GM13977 (cell line): ENCODE data around the gene RNASE8.

Experiments used
- DNase-seq: peaks from one replicate; pipeline ENCODE4 v3.0.0; 2012; ENCODE audit warnings: low spot score
- in situ Hi-C: fragments of 300-500 bp; cut with MboI; formaldehyde crosslinking; loops from one replicate; pipeline ENCODE4 v1.12.0; 2022; ENCODE audit warnings: low sequenced_read_pairs, low pct_unique_long_range_greater_than_20kb, mixed read lengths, inconsistent platforms; ENCODE audit not compliant: unreplicated experiment
- TF ChIP-seq, protein P1 (sequence below): IDR thresholded peaks from 2 replicates; pipeline ENCODE4 v1.5.1; 2012; ENCODE audit warnings: mild to moderate bottlenecking, control low read depth; ENCODE audit not compliant: insufficient read depth; ENCODE audit errors: extremely low read depth, missing control alignments

Gene RNASE8

DNA sequence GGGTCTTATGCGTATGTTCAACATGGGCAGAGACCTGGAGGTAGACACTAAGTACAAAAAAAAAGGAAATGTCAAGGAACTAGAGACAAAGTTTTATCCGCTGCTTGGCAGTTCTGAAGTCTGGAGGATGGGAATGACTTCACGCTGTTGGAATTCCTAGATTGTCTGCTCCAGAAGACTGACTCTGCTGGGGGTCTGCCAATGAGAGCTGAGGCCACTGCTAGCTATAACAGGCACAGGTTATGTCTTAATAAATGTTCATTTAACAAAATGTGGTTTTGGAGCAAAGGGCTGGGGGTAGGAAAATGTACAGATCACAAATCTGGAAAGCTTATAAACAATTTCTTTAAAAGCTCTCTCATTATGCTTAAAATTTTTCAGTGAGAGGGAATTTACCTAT lies 5.9 kb downstream of the RNASE8 start:
- TF ChIP-seq, protein P1, sequence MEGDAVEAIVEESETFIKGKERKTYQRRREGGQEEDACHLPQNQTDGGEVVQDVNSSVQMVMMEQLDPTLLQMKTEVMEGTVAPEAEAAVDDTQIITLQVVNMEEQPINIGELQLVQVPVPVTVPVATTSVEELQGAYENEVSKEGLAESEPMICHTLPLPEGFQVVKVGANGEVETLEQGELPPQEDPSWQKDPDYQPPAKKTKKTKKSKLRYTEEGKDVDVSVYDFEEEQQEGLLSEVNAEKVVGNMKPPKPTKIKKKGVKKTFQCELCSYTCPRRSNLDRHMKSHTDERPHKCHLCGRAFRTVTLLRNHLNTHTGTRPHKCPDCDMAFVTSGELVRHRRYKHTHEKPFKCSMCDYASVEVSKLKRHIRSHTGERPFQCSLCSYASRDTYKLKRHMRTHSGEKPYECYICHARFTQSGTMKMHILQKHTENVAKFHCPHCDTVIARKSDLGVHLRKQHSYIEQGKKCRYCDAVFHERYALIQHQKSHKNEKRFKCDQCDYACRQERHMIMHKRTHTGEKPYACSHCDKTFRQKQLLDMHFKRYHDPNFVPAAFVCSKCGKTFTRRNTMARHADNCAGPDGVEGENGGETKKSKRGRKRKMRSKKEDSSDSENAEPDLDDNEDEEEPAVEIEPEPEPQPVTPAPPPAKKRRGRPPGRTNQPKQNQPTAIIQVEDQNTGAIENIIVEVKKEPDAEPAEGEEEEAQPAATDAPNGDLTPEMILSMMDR: no peak
- in situ Hi-C loops: no loop called here
- no peak for DNase-seq

DNA sequence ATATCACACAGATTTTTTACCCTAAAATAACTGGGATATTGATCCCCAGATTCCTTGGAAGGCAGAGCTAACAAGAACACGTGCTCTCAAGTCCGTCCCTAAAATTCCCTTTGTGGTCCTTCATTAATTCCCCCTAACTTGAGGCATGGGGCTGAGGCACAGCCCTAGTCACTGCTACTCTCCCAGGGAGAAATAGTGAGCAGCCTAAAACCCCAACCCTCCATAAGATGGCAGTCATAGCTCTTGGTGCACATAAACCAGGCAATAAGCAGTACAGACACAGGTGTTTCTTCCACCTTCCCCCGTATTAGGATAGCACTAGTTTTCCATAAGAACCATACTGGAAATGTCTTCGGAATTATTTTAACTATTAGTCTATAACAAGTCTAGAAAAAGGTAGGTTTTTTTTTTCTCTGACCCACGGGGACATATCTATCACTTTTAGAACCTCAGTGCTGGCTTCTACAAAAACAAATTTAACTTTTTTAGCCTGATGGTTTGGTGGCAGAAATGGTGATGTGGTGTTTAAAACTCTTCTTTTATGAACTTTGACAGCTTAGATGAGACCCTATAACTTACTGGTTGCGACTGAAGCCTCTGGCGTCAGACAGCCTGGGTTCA lies 9.4 kb downstream of the RNASE8 start:
- TF ChIP-seq, protein P1: peak; percentile 42
- peak; percentile 50 for DNase-seq
- in situ Hi-C loops: no loop called here

DNA sequence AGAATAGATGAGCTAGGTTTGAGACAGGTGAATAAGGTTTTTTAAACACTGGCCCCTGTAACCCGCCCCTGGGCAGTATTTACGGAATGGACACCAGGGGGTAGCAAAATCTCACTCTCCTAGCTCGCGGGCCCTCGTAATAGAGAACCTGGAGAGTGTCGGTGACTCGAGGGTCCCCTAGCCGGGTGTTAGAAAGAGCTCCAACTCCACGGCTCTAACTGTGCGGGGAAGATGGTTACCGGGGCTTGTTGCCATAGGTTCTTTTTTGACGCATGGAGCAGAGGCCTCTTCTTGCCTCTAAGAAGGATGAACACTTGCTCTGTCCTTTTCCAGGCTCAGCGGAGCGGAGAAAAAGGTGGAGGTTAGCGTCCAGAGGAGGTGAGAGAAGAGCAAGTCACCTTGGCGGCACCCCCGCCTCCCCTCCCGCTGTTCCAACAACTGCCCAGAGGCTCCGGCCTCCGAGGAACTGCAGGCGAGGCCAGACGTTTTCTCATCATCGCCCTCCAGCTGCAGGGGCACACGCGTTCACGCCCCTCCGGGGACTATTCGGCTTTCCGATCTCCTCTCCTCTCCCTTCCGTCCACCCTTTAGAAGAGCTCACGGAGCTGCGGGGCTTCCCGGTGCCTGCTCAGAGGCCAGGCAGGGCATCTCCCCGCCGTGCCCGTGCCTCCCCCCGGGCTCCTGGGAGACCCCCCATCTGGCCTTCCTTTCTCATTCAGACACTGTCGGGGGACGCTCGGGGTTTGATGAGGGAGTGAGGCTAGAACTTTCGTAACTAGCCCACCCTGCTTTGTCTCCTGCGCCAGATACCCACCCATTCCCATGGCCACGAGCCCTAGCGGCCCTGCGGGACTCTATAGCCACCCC lies 11.1 kb downstream of the RNASE8 start:
- TF ChIP-seq, protein P1: peak; percentile 47
- DNase-seq: peak; percentile 76
- in situ Hi-C loops: no loop called here

- peak; percentile 38 for DNase-seq
- in situ Hi-C loops: no loop called here
- TF ChIP-seq, protein P1: no peak
Measured at GRCh38 chr14:21069388-21070082, 11.9 kb downstream of the RNASE8 start.

DNA sequence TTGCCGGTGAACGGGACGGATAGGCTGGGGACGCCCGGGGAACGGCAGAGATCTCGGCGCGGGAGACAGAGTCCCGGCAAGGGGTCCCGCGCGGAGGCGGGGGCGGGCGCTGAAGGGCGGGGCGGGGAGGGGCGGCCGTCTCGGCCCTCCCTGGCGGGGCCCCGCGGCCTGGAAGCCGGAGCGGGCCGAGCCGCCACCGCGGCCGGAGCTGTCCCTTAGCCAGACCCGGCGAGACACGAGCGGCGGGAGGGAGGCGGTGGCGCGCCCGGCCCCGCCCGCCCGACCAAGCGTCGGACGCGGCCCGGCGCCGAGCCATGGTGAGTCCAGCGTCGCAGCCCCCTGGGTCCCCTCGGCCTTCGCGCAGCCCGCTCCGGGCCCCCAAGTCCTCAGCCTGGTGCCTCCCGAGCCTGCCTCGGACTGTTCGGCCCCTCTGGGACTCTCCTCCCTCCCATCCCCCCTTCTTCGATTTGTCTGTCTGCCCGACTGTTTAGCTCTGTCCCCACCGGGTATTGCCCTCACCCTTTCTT lies 12.5 kb downstream of the RNASE8 start, which contains the start of gene ARHGEF40:
Gene ARHGEF40, plus strand, starts transcription at position 222 of the 527 bp plus-strand sequence. Its CDS starts 93 bp downstream, at position 315.
- TF ChIP-seq, protein P1: no peak
- peak; percentile 62 for DNase-seq
- in situ Hi-C loops: no loop called here

- TF ChIP-seq, protein P1: no peak
- in situ Hi-C loops: no loop called here
- DNase-seq: peak; percentile 67
Measured at GRCh38 chr14:21070610-21071224, 13.1 kb downstream of the RNASE8 start.
